Lung microvascular endothelial cell (primary cell): ENCODE results near the gene PTPRC. TPM values are rescaled to one million over a fixed set of nuclear protein-coding genes. Genes with fewer than 3 reads are reported as not detected.
A peak's percentile ranks its signal among the peaks of the same experiment; 100 is the strongest.

Experiments used
- DNase-seq, 2 donors: peaks; one replicate each; pipeline versions ENCODE4 v3.0.0 to v3.0.0-alpha.2; 2010; ENCODE audit warnings: low read depth in 2 of 2
- total RNA-seq: library from RNA; depleted of rRNA; stranded (reverse); fragments of >200 nt; gene quantifications from 2 replicates; pipeline ENCODE4 v1.2.1, GENCODE V29; 2014

PTPRC gene
- total RNA-seq, 1 donor from 2014 or later = not detected

DNA sequence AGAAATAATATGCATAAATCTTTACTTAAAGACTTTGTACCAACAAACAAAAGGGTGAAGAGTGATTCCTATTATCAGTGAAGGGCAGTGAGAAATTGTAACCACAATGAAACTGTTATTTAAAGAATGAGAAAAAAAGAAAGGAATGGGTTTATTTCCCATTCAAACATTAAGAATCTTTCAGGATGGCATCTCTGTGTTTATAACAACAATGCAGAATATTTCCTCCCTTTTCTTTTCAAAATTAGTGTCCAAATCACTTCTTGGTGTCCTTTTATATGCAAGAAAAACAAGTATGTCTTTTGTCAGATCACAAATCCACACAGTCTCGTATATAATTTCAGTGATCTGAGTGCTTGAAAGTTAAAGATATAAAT, 61.2 kb downstream of the PTPRC start:
- DNase-seq = no peak

DNA sequence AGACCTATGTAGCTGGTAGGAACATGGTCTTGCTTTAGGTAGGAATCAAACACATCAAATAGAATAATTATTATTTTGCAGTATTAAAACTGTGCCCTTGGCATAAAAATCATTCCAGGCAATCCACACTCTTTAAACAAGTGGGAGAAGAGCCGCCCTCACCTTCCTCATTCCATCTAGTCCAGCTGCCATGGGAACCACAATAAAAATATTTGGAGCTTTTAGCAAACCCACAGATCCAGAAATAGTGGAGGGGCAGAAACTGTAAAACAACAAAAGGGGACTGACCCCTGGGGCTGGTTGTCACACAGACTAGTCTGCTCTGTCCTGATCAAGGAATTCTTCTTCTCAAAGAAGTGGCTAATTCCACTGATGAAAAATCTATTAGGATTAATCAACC, 61.6 kb downstream of the PTPRC start:
- no peak for DNase-seq

DNA sequence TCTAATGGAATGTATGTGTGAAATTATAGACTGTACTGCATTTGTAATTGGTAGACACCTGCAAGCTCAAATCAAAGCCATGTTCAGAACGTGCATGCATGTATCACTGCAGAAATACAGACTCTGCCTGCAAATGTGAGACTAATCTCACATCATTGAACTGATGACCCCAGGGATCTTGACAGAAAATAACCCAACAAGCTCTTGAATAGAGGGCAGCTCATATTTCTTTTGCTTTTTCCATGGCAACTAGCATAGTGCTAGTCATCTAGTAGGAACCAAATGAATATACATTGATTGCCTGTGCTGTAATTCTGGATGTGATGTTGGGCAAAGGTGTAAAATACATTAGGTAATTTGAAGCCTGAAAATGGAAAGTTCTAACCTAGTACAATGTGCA, 62.4 kb downstream of the PTPRC start:
- no peak for DNase-seq

DNA sequence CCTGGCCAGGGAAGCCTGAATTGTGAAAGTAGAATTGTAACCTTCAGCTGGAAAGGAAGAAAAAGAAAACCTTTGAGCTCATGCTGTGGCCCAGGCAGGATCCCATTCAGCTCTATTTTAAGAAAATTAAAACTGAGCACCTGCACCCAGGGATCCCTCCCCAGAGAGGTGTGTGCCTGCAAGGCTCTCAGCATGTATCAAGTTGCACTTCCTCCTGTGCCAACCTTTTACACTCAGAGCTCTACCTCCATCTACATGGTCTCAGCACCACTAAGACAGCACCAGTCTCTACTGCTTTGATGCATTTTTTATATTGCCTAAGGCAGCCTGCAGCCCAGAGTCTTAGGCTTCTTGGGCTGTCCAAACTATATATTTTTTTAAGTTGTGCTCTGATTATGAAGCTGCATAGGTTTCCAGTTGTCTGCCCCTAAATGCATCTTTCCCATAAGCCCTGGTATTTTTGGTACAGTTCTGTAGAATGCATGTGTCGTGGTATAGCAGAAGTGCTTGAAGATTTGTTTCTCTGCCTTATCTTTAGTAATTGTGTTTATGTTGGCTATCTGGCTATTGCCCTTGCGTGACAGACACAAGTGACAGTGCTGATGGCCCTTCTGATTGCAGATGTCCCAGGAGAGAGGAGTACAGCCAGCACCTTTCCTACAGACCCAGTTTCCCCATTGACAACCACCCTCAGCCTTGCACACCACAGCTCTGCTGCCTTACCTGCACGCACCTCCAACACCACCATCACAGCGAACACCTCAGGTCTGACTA, 63.1 kb downstream of the PTPRC start:
- DNase-seq = no peak

DNA sequence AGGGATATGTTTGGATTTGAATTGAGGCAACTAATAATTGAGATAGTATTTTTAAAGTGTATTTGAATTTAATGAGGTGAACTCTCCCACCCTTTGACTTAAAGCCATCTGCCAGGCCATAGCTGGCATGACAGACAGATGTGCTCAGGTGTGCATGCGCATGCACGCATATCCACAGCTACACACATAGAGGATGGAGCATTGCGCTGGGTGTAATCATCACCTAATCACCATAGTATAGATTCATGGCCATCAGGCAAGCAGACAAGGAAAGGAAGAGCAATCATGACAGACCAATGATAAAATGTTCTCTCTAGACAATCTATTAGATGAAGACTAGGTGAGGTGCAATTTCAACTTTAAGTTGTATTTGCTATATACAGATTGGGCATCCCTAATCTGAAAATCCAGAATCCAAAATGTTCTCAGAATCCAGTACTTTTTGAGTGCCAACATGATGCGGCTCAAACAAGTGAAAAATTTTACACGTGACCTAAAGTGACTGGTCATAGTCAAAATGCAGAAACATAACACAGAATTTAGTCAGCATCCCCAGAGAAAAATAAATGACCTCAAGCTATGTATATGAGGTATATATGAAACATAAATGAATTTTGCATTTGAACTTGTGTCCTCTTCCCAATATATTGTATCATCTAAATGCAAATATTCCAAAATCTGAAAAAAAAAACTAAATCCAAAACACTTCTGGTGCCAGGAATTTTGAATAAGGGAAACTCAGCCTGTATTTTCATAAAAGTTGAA, 70.1 kb downstream of the PTPRC start:
- no peak for DNase-seq

DNA sequence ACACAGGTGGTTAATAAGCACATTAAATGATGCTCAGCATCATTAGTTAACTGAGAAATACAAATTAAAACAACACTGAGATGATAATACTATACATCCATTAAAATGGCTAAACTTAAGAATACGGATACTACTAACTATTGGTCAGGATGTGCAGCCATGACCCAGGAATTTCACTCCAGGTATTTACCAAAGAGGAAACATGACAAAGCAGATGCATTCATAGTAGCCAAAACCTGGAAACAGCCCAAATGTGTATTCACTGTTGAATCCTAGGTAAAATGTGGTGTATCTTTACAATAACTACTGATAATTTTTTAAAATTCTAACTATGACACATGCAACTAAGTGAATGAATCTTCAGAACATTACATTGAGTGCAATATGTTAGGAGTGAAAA, 73.0 kb downstream of the PTPRC start:
- DNase-seq = peak in 1 of 2 donors; percentile 58

DNA sequence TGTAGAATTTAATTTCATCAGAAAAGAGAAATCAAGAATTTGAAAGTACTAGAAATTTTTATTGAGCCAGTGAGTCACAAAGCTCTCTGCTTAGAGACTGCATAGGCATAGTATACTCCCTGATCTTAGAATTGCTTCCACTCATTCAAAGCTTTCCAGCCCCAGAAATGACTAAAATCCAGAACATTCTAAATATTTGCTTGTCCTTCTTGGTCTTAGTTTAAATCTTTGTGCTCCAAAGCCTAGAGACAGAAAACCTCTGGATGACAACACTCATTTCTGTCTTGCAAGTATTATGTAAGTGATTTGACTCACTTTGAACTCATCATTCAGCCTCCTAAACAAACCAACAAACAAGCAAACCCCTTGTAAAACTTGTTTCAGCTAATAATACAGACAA, 74.2 kb downstream of the PTPRC start:
- no peak for DNase-seq

DNA sequence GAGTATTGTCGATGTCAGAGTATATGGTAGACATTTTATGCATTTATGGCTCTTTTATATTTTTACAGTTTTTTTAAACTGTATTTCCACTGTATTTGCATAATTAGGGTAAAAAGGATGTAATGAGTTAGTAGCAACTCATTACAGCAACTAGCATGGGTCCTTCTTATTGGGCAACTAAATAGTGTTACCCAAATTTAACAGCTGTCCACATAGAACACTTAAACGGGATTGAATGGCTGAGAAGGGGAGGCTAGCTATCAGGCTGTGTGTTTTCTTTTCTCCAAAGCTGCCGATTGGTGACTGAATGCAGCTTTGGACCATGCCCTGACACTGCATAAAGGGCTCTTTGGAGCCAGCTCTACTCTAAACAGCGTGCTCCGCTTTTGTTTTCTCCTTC, 75.4 kb downstream of the PTPRC start:
- no peak for DNase-seq

DNA sequence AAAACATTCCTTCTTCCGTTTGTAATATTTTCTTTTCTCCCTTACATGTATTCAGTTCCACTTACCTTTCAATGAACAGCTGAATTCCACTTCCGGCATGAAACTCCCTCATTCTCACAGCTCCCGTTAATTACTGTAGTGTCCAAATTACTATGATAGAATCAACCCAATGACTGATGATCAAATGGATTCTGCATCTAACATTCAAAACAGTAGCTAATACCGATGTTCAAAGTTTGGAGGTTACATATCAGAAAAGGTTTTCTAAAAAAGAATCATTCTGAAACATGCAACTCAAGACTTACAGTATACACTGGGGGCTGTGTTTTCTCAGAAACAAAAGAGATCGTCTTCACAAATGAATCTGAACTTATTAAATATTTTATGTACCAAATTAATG, 77.2 kb downstream of the PTPRC start:
- DNase-seq = no peak

DNA sequence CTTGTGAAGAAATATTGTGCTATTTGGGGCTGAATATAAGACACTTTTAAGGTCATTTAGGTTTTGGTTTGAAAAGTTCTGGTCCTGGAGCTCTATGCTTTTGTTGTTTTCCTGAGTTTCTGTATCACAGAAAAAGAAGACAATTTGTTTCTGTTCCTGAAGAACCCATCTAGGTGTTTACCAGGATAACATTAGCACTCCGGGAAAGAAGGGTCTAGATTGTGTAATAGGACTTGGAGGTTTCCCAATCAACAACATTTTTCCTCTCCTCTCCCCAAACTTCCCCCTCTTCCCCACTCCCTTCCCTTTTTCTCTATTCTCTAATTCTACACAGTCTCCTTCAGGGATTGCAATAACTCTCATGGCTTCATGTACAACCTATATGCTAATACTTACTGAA, 78.7 kb downstream of the PTPRC start:
- DNase-seq = no peak

DNA sequence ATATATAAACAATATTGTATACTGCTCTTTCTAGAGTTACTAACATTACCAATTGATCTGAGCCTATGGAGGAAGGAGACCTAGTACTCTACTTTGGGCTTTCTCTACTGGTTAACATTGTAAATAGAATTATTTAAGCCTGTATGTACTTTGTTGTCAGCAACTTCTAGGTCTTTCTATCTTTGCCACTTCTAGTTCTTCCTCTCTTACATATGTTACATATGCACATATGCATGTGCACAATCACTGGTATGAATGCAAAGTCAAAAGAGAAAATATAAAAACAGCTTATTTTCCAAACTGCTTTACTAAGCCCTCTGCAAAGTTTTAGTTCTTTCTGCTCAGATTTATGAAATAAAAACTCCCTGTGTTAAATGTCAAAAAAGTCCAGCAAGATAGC, 84.3 kb downstream of the PTPRC start:
- no peak for DNase-seq

DNA sequence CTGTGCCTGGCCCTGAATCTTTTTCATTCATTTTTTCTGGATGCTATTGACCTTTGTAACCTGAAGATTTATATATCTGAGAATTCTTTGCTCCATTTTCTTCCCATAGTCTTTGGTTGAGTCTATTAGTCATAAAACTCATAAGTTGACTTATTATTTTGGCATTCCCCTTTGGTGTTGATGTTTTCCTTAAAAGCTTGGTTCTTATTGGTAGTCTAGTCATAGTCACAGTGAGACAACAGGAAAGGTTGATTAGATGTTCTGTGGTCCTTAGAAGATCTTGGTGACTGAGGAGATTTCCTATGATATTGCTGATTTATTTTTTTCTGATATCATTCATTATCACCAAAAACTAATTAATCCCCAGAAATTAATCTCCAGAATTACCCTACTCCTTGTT, 86.2 kb downstream of the PTPRC start:
- no peak for DNase-seq

DNA sequence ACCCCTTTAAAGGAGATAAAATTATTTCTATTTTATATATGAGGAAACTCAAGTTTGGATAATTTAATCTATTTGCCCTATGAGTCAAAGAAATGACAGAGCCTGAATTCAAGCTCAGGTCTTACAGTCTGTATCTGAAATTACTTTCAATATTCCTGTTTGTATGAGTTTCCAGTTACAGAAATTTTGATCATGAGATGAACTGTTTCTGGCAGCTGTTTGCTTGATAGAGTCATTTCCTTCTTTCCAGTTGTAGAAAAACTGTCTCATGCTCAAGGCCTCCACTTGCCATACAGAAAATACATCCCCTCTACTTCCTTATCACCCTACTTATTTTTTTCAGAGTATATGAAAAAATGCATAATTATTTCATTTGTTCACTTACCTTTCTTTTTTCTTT, 87.6 kb downstream of the PTPRC start:
- DNase-seq = peak; percentile 52 to 73

DNA sequence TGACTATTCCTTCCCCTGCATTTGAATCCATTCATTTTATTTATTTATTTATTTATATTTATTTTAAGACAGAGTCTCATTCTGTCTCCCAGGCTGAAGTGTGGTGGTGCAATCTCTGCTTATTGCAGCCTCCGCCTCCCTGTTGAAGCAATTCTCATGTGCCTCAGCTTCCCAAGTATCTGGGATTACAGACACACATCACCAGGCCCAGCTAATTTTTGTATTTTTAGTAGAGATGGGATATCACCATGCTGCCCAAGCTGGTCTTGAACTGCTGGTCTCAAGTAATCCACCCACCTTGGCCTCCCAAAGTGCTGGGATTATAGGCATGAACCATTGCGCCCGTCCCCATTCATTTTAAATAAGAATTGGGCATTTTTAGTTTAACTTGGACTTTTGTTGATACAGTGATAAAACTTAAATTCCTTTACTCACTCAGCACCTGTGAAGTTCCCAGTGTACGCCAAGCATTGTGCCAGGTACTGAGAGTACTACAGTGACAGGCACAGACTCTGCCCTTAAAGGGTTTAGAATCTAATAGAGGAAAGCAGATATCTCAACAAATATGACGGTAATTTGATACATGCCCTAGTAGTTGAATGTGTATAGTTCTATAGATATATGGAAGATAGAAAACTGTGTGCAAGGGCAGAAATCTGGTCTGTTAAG, 90.5 kb downstream of the PTPRC start:
- DNase-seq = no peak

DNA sequence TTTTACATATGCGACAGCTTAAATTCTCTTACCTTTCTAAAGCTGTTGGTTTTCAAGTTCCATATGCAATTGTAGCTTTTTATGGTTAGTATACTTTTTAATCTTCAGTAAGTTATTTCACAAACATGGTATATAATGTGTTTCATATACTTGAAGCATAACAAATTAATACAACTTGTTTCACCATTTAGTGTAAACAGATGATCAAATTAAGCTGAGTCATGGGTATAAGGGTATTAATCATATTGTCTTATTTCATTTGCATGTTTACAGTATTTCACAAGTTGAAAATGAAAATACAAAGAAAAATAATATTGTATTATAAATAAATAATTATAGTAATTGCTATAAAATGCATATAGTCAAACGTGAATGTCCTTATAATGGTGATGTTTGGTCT, 92.1 kb downstream of the PTPRC start:
- no peak for DNase-seq

DNA sequence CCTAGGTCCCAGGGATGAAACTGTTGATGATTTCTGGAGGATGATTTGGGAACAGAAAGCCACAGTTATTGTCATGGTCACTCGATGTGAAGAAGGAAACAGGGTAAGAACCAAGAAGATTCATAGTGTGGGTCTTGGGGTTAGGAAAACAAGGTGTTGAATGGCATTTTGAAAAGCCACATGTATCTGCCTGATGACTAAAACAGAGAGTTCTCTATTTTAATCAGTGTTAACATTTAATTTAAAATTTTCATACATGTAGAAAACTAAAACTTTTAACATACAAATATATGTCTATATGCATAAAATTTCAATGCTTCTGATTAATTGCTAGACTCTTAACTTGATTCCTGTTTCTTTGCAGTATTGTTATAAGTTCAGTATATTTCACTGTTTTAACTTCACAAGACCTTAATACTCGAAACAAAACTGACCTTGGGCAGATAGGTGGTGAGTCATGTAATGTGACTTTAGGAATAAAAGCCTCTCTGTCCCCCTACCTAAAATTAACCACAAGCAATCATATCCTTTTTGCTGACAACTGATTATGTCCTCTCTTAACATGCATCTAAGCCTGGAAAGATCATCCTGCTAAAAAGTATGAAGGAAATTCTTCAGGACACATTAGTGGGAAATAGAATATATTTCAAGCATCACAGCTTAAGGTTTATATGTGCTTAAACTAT, 95.6 kb downstream of the PTPRC start:
- no peak for DNase-seq

DNA sequence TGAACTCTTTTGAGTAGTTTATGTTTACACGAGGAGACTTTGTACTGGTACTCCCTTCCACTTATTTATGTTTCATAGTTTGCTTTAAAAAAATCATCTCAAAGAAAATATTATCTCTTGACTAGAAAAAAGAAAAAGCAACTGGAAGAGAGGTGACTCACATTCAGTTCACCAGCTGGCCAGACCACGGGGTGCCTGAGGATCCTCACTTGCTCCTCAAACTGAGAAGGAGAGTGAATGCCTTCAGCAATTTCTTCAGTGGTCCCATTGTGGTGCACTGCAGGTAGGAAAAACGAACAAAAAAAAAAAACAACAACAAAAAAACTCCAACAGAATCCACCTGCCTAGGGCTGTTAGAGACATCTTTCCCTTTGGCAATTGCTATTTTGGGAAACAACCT, 102.9 kb downstream of the PTPRC start:
- no peak for DNase-seq

DNA sequence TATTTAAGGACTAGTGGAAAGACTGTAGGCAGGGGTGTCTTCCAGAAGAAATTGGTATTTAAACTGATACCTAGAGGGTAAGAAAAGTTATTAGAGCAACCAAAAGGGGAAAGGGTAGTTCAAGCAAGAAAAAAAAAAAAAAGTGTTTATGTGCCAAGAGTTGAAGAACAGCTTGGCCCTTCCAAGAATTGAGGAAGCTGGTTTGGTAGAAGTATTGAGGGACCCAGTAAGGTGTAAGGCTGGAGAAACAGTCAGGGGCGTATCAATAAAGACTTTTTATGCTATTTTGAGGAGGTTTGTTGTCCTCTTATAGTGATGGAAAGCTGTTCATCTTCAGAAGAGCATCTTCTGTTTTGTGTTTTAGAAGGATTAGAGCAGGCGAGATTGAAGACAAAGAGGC, 108.3 kb downstream of the PTPRC start:
- DNase-seq = no peak

DNA sequence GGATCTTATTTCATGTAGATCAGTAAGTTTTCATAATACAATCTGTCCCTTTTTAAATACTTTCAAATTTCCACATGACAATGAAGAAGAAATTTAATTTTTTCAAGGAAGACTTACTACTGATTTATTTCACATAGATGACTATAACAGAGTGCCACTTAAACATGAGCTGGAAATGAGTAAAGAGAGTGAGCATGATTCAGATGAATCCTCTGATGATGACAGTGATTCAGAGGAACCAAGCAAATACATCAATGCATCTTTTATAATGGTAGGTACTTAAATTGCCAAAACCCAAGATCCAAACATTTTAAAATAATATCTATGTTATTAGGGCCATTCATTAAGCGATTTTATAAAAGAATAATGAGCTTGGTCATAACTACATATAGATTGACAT, 110.4 kb downstream of the PTPRC start:
- DNase-seq = no peak

DNA sequence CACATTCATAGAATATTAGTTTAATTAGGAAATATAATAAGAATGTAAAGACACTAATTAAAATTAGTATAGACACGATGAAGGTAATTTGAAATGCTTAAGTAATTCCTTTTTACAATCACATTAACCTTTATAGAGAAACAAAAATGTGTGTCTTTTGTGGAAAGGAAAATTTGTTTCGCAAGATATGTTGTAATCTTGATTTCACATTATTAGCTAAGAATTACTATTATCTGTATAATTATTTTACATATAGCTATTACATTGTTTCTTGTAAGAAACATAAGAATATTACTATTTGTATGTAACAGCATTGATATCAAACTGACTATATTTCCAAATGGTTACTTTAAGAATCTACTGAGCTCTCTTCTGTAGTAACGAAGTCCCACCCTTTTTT, 111.2 kb downstream of the PTPRC start:
- no peak for DNase-seq

DNA sequence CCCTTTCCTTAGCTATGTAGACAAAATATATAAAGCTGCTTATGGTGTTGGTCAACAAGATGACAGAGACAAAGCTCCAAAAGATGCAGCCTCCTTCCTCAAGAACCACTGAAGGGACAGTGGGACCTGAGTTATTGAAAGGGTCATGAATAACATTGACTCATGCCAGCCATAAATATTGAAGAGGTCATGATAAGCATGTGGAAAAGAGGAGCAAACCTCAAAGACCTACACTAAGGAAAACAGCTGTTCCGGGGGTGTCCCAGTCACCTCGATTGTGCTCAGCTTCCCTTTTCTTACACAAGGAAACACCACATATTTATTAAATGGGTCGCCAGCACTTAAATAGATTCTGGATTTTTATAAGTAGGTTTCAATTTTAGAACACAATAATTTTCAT, 112.9 kb downstream of the PTPRC start:
- DNase-seq = no peak

DNA sequence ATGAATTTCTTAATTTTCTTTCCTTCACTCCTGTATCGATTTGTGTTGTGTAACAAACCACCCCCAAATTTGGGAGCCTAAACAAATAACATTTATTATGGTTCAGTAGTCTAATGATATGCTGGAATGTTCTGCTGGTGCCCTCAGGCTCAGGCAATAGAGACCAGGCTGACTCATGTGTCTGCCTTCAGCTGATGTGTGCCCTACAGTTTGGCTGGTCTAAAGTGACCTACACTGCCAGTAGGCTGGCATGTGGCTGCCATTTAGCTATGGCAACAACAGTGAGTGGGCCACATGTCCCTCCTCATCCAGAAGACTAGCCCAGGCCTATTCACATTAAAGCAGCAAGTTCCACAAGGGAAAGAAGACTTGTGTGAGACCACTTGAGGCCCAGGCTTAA, 115.8 kb downstream of the PTPRC start:
- DNase-seq = no peak
